GM23338 (cell line): Measurements from ENCODE around the gene TRAF3IP1. TPM values are rescaled to one million over a fixed set of nuclear protein-coding genes. Genes with fewer than 3 reads are reported as not detected.

Experiments used
- ATAC-seq: fragments of 200-7000 bp; cut with Tn5 transposase; 3 replicates; pipeline ENCODE4 v1.9.1; 2020
- DNase-seq: peaks from one replicate; pipeline ENCODE4 v3.0.0-alpha.2; 2015; ENCODE audit warnings: low spot score
- H2AFZ ChIP-seq: fragments of 200-600 bp; sonication (generic); 2 replicates; pipeline ENCODE4 v1.8.0; 2016; ENCODE audit warnings: antibody characterized with exemption, mild to moderate bottlenecking, moderate library complexity
- H3F3A ChIP-seq: fragments of 200-600 bp; sonication (generic); replicated peaks from 2 replicates; pipeline ENCODE4 v1.8.0; 2017; ENCODE audit warnings: antibody characterized with exemption, mixed run types, low read depth
- H3K27ac ChIP-seq: fragments of 200-600 bp; sonication (generic); 2 replicates; pipeline ENCODE4 v1.6.1; 2016; ENCODE audit warnings: low read depth
- H3K27me3 ChIP-seq: fragments of 200-600 bp; sonication (generic); 2 replicates; pipeline ENCODE4 v1.8.0; 2016; ENCODE audit warnings: mild to moderate bottlenecking, mixed run types, moderate library complexity; ENCODE audit not compliant: insufficient read depth
- H3K36me3 ChIP-seq: fragments of 200-600 bp; sonication (generic); 2 replicates; pipeline ENCODE4 v1.8.0; 2016; ENCODE audit warnings: mild to moderate bottlenecking; ENCODE audit not compliant: insufficient read depth
- H3K4me1 ChIP-seq: fragments of 200-600 bp; sonication (generic); 2 replicates; pipeline ENCODE4 v1.8.0; 2016; ENCODE audit warnings: mild to moderate bottlenecking, moderate library complexity; ENCODE audit not compliant: insufficient read depth
- H3K4me2 ChIP-seq: fragments of 200-600 bp; sonication (generic); 2 replicates; pipeline ENCODE4 v1.7.1; 2017; ENCODE audit warnings: mixed run types
- H3K4me3 ChIP-seq: fragments of 200-600 bp; sonication (generic); 2 replicates; pipeline ENCODE4 v1.6.1; 2016; ENCODE audit warnings: mixed run types
- H3K79me2 ChIP-seq: fragments of 200-600 bp; sonication (generic); replicated peaks from 2 replicates; pipeline ENCODE4 v1.8.0; 2017; ENCODE audit warnings: mild to moderate bottlenecking; ENCODE audit not compliant: insufficient read depth
- H3K9me2 ChIP-seq: fragments of 200-600 bp; sonication (generic); 2 replicates; pipeline ENCODE4 v1.8.0; 2017; ENCODE audit not compliant: insufficient read depth
- H4K20me1 ChIP-seq: fragments of 200-600 bp; sonication (generic); replicated peaks from 2 replicates; pipeline ENCODE4 v1.8.0; 2017; ENCODE audit warnings: mild to moderate bottlenecking; ENCODE audit not compliant: insufficient read depth
- H3K27ac Mint-ChIP-seq: 2 replicates; pipeline ENCODE4 v1.8.0; 2020; ENCODE audit warnings: inconsistent platforms, mild to moderate bottlenecking, moderate library complexity, mixed read lengths
- H3K27me3 Mint-ChIP-seq: 3 replicates; pipeline ENCODE4 v1.8.0; 2022; ENCODE audit warnings: low read depth, mild to moderate bottlenecking, moderate library complexity, mixed read lengths, inconsistent platforms; ENCODE audit not compliant: insufficient read depth, poor library complexity
- H3K36me3 Mint-ChIP-seq: 3 replicates; pipeline ENCODE4 v1.8.0; 2021; ENCODE audit warnings: low read depth, mild to moderate bottlenecking, inconsistent platforms, moderate library complexity, mixed read lengths
- H3K4me1 Mint-ChIP-seq: 3 replicates; pipeline ENCODE4 v1.8.0; 2020; ENCODE audit warnings: mild to moderate bottlenecking, inconsistent platforms, mixed read lengths
- H3K4me3 Mint-ChIP-seq: 3 replicates; pipeline ENCODE4 v1.8.0; 2021; ENCODE audit warnings: moderate library complexity, mild to moderate bottlenecking, inconsistent platforms, mixed read lengths
- H3K9me3 Mint-ChIP-seq: 3 replicates; pipeline ENCODE4 v1.8.0; 2020; ENCODE audit warnings: moderate library complexity, mild to moderate bottlenecking, inconsistent platforms, mixed read lengths
- CREB1 ChIP-seq: fragments of 250-450 bp; sonication (Bioruptor Pico); IDR thresholded peaks from 2 replicates; pipeline ENCODE4 v1.5.0; 2020; ENCODE audit warnings: low read depth, mild to moderate bottlenecking, moderate library complexity
- JUNB ChIP-seq: IDR thresholded peaks from one replicate; pipeline ENCODE4 v1.6.1; 2016; ENCODE audit warnings: antibody characterized with exemption; ENCODE audit not compliant: unreplicated experiment
- POLR2AphosphoS5 ChIP-seq: IDR thresholded peaks from 2 replicates; pipeline ENCODE4 v1.6.1; 2016; ENCODE audit warnings: antibody characterized with exemption, low read depth
- polyA plus RNA-seq: library from polyadenylated mRNA; unstranded; fragments of >200 nt; fragmentation: Nextera tagmentation; extraction: Ambion mirVana; gene quantifications from 2 replicates; pipeline ENCODE4 v1.2.1, GENCODE V29; 2016
- total RNA-seq: library from RNA; depleted of rRNA; stranded (reverse); fragments of >200 nt; shearing (Covaris generic); gene quantifications from 2 replicates; pipeline ENCODE4 v1.2.3, GENCODE V29; 2014
- TF ChIP-seq, protein P1 (sequence below): fragments of 250-450 bp; sonication (Bioruptor Pico); IDR thresholded peaks from 2 replicates; pipeline ENCODE4 v1.5.0; 2020; ENCODE audit warnings: mild to moderate bottlenecking, moderate library complexity
- TF ChIP-seq, protein P2 (sequence below): IDR thresholded peaks from one replicate; pipeline ENCODE4 v1.6.1; 2018; ENCODE audit warnings: antibody characterized with exemption; ENCODE audit not compliant: unreplicated experiment

The TRAF3IP1 gene
- total and polyA plus RNA-seq, 2 experiments from 2014 or later, result 12.5 to 20.7 TPM

DNA sequence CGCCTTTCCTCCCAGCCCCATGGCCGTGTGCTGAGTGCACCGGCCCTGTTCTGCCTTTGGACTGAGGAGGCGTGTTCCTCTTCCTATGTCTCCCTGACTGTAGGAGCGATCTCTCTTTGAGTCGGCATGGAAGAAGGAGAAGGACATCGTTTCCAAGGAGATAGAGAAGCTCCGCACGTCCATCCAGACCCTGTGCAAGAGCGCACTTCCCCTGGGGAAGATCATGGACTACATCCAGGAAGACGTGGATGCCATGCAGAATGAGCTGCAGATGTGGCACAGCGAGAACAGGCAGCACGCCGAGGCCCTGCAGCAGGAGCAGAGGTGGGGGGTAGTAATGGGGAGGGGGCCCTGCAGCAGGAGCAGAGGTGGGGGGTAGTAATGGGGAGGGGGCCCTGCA, 77.0 kb downstream of the TRAF3IP1 start:
- Histone ChIP-seq H3K4me2 (no peak overlapping the region), H2AFZ (no peak overlapping the region), H3K4me3 (no peak overlapping the region), H3K27me3 (no peaks in the 10 kb centered on the region), H3F3A (no peaks in the 10 kb centered on the region), H3K36me3 (no peaks in the 10 kb centered on the region), H3K4me1 (no peaks in the 10 kb centered on the region), H3K9me2 (no peaks in the 10 kb centered on the region), H4K20me1 (no peaks in the 10 kb centered on the region), H3K79me2 (no peaks in the 10 kb centered on the region), H3K27ac (no peak overlapping the region)
- no peak overlapping the region for H3K4me3 Mint-ChIP-seq
- TF ChIP-seq, protein P1, sequence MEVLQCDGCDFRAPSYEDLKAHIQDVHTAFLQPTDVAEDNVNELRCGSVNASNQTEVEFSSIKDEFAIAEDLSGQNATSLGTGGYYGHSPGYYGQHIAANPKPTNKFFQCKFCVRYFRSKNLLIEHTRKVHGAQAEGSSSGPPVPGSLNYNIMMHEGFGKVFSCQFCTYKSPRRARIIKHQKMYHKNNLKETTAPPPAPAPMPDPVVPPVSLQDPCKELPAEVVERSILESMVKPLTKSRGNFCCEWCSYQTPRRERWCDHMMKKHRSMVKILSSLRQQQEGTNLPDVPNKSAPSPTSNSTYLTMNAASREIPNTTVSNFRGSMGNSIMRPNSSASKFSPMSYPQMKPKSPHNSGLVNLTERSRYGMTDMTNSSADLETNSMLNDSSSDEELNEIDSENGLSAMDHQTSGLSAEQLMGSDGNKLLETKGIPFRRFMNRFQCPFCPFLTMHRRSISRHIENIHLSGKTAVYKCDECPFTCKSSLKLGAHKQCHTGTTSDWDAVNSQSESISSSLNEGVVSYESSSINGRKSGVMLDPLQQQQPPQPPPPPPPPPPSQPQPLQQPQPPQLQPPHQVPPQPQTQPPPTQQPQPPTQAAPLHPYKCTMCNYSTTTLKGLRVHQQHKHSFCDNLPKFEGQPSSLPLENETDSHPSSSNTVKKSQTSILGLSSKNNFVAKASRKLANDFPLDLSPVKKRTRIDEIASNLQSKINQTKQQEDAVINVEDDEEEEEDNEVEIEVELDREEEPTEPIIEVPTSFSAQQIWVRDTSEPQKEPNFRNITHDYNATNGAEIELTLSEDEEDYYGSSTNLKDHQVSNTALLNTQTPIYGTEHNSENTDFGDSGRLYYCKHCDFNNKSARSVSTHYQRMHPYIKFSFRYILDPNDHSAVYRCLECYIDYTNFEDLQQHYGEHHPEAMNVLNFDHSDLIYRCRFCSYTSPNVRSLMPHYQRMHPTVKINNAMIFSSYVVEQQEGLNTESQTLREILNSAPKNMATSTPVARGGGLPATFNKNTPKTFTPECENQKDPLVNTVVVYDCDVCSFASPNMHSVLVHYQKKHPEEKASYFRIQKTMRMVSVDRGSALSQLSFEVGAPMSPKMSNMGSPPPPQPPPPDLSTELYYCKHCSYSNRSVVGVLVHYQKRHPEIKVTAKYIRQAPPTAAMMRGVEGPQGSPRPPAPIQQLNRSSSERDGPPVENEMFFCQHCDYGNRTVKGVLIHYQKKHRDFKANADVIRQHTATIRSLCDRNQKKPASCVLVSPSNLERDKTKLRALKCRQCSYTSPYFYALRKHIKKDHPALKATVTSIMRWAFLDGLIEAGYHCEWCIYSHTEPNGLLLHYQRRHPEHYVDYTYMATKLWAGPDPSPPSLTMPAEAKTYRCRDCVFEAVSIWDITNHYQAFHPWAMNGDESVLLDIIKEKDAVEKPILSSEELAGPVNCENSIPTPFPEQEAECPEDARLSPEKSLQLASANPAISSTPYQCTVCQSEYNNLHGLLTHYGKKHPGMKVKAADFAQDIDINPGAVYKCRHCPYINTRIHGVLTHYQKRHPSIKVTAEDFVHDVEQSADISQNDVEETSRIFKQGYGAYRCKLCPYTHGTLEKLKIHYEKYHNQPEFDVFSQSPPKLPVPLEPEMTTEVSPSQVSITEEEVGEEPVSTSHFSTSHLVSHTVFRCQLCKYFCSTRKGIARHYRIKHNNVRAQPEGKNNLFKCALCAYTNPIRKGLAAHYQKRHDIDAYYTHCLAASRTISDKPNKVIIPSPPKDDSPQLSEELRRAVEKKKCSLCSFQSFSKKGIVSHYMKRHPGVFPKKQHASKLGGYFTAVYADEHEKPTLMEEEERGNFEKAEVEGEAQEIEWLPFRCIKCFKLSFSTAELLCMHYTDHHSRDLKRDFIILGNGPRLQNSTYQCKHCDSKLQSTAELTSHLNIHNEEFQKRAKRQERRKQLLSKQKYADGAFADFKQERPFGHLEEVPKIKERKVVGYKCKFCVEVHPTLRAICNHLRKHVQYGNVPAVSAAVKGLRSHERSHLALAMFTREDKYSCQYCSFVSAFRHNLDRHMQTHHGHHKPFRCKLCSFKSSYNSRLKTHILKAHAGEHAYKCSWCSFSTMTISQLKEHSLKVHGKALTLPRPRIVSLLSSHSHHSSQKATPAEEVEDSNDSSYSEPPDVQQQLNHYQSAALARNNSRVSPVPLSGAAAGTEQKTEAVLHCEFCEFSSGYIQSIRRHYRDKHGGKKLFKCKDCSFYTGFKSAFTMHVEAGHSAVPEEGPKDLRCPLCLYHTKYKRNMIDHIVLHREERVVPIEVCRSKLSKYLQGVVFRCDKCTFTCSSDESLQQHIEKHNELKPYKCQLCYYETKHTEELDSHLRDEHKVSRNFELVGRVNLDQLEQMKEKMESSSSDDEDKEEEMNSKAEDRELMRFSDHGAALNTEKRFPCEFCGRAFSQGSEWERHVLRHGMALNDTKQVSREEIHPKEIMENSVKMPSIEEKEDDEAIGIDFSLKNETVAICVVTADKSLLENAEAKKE, result no peak
- TF ChIP-seq JUNB (no peak), CREB1 (CRISPR knock-in tag) (no peak), POLR2AphosphoS5 (no peak)
- TF ChIP-seq, protein P2, sequence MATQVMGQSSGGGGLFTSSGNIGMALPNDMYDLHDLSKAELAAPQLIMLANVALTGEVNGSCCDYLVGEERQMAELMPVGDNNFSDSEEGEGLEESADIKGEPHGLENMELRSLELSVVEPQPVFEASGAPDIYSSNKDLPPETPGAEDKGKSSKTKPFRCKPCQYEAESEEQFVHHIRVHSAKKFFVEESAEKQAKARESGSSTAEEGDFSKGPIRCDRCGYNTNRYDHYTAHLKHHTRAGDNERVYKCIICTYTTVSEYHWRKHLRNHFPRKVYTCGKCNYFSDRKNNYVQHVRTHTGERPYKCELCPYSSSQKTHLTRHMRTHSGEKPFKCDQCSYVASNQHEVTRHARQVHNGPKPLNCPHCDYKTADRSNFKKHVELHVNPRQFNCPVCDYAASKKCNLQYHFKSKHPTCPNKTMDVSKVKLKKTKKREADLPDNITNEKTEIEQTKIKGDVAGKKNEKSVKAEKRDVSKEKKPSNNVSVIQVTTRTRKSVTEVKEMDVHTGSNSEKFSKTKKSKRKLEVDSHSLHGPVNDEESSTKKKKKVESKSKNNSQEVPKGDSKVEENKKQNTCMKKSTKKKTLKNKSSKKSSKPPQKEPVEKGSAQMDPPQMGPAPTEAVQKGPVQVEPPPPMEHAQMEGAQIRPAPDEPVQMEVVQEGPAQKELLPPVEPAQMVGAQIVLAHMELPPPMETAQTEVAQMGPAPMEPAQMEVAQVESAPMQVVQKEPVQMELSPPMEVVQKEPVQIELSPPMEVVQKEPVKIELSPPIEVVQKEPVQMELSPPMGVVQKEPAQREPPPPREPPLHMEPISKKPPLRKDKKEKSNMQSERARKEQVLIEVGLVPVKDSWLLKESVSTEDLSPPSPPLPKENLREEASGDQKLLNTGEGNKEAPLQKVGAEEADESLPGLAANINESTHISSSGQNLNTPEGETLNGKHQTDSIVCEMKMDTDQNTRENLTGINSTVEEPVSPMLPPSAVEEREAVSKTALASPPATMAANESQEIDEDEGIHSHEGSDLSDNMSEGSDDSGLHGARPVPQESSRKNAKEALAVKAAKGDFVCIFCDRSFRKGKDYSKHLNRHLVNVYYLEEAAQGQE, result no peak
- H3K27ac Mint-ChIP-seq, result no peak overlapping the region
- peaks cover 5% of the 10 kb centered on the region for H3K4me1 Mint-ChIP-seq
- DNase-seq, result no peak
- peak; percentile 68 for ATAC-seq
- H3K9me3 Mint-ChIP-seq, result no peaks in the 10 kb centered on the region
- no peaks in the 10 kb centered on the region for H3K36me3 Mint-ChIP-seq
- peaks cover 2% of the 10 kb centered on the region for H3K27me3 Mint-ChIP-seq
